HT1080 (cell line): ENCODE results near the gene MAVS. TPM values are rescaled to one million over a fixed set of nuclear protein-coding genes. Genes with fewer than 3 reads are reported as not detected.
"Not testable (repeated sequence)": the region's sequence is repeated elsewhere in the genome, so short reads cannot be mapped to it uniquely, and the experiment has no call there.

ENCODE experiments used
- DNase-seq: peaks from one replicate; pipeline ENCODE4 v3.0.0-alpha.2; 2015; ENCODE audit warnings: low read depth
- total RNA-seq: library from RNA; depleted of rRNA; stranded (reverse); fragments of >200 nt; shearing (Covaris generic); gene quantifications from 2 replicates; pipeline ENCODE4 v1.2.3, GENCODE V29; 2014

The MAVS gene
- total RNA-seq, 1 experiment from 2014 or later: 20.1 TPM

GRCh38 chr20:3814928-3815495, 31.6 kb upstream of the MAVS start:
- DNase-seq: no peak

DNA sequence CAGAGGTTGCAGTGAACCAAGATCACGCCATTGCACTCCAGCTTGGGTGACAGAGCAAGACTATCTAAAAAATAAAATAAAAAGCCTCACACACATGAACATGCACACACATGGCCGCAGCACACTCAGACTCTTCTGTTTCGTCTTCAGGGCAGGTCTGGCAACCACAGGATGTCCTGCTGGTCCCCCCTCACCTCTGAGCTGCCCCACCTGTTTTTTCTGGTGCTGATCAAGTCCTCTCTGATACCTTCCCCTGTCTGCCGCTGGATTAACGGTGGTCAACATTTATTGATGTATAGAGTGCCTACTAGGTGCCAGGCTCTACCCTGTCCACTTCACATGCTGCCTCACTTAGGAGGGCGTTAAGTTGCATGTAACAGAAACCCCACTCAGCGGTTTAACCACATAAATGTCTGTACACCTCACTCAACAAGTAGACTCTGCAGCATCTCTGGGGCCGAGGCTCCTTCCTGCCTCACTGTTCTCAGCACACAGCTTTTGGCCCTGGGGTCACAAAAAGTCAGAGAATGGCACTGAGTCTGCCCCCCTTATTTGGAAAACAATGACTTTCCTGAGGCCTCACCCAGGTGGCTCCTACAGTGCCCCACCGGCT, 30.8 kb upstream of the MAVS start:
- no peak for DNase-seq

DNA sequence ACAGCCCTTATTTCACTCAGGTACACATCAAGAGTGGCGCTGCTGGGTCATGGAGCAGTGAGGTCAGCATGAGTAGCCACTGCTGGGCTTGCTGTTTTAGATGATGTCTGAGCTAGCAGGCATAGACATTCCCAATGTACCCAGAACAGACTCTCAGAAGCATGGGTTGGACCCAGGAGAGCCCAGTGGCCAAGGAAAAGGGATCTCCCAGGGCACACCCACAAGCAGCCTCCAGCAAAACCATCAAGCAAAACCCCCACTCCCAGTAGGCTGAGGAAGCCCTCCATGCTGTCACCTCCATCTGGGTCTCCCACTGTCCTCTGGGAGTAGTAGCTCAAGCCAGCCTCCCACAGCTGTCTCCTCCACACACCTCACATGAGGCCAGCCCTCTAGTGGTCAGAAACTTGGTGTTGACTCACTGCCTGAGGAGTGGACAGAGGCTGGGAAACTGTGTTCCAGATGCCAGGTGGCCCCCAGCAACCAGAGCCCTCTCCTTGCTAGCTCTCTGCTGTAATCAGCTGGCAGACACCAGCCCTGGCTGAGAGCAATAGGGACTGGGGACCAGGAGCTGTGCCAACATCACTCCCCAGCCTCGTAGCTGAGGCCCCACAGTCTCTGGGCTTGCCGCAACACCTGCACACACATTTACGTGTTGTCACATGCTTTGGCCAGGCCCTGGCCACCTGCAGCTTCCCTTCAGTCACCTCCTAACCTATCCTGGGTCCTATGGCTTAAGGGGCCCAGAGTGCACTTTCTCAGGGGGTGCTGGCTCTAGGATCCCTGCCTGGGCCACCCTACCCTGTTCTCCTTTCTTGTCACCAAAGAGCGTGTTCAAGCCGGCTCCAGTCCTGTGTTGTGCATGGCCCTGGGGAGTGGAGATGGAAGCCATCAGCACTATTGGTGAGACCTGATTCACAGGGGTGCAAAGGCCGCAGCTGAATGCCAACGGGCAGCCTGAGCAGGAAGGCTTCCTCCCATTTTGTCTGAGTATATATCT, 28.2 kb upstream of the MAVS start:
- peak; percentile 85 for DNase-seq

DNA sequence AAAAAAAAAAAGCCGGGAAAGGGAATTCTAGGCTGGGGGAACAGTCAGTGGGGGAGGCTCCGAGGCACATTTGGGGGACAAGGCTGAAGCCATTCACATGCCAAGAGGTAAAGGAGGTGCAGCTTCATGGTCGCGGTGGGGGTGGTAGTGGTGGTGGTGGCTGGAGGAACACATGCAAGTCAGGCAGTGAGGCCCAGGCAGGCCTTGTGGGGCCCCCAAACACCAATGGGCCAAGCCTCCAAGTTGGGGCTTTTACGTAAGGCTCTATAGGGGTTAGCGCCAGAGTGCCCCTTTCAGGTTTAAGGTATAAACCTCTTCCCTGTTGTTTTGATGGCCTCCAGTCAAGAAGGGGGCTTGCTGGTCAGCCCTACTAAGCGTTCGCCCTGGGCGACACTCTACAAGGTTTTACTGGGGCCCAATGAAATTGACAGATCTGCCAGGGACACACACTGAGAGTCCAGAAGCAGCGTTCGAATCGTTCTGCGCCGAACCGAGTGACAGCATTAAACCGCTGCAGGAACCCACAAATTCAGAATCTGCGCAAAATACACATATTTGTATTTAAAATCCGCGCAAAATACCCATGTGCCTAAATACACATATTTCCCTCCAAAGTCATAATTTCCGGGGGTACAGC, 27.1 kb upstream of the MAVS start:
- no peak for DNase-seq

DNA sequence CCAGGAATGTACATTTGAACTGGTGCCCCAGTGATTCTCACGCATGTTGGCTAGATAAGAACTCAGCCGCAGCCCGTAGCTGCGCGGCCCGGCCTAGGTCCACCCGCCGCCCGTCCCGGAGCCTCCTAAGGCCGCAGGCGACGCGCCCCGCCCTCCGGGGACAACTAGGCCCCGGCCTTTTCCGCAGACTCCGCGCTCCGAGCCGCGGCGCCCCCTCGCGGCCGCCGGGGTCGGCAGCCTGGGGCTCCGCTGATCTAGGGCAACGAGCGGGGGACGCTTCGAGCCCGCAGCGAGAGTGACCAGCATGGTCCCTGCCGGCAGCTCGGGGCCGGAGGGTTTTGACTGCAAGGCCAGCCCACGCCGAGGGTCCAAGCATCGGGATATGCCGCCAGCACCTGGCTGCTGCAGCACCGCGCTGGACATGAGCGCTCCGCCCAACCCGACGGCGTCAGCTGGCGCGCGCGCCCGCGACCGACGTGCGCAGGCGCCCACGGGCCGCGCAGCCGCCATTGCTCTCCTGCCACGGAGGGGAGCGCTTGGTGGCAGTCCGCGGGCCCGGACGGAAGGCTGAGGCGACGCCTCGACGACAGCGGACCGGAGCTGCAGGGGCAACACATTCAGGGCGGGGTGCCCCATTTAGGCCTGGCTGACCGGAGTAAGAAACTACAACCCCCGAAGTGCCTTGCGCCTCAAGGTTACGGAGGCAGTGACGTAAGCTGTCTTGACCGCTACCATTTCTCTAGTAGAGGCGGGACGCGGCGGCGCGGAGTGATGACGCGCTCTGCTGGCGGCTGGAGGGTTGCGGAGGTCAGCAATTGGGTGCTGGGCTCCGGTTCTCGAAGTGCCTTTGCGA, 26.4 kb upstream of the MAVS start, which contains the start of gene AP5S1:
Gene AP5S1 (plus strand): TSS at position 500 of the 853 bp plus-strand sequence. CDS start 1,571 bp downstream, outside the sequence.
- DNase-seq: peak; percentile 96

DNA sequence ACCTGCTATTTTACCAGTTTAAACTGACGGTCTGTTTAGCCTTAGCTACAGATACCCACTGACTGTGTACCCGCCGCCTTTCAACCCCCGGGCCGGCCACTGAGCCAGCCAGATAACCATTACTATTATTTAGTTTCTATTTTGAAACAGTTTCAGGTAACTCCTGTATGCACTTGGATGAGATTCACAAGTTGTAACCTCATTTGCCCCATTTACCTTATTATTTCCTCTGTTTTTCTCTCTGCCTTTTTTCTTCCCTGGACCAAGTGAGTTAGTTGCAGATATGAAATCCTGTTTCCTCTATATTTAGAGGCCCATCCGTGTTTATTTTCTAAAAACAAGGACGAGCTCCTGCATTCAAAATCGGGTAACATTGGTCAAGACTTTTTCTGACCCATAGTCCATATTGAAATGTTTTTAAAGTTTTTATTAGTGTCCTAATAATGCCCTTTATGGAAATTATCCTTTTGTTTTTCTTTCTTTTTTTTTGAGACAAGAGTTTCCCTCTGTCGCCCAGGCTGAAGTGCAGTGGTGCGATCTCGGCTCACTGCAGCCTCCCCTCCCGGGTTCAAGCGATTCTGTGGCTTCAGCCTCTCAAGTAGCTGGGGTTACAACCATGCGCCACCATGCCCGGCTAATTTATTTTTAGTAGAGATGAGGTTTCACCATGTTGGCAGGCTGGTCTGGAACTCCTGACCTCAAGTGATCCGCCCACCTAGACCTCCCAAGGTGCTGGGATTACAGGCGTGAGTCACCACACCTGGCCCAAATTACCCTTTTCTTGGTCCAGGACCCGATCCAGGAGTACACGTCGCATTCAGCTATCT, 25.5 kb upstream of the MAVS start:
- no peak for DNase-seq

DNA sequence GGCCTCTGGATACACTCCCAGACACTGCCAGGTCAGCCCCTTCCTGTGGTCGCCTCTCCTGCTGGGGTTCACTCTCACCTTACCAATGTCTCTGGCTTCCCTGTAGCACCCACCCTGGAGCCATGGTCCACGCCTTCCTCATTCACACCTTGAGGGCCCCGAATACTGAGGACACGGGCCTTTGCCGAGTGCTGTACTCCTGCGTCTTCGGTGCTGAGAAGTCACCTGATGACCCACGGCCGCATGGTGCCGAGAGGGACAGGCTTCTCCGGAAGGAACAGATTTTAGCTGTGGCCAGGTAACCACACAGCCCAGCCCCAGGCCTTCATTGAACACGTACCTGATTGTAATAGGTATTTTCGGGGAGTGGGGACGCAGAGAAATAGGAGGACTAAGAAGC, 24.6 kb upstream of the MAVS start:
- DNase-seq: no peak

- DNase-seq: no peak
Measured at GRCh38 chr20:3823881-3824280, 22.8 kb upstream of the MAVS start.

- DNase-seq: no peak
Measured at GRCh38 chr20:3825526-3825925, 21.1 kb upstream of the MAVS start.

DNA sequence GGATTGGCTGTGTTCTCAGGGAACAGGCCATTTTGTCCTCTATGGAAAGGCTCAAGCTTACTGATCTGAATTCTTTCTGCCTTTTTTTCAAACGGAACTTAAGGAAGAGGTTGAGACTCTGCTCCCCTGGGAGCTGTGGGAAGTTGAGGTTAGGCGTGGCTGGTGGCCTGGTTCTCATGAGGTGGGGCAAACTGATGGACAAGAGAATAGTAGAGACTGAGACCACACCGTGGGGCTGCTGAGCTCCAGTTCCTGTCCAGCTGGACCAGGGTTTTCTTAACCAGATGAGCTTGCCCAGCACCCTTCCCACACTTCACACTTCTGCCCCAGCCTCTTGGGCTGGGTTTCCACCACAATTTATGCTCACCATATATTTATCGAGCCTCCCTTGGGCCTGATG, 20.2 kb upstream of the MAVS start:
- no peak for DNase-seq

- DNase-seq: no peak
Measured at GRCh38 chr20:3828798-3829197, 17.8 kb upstream of the MAVS start.

DNA sequence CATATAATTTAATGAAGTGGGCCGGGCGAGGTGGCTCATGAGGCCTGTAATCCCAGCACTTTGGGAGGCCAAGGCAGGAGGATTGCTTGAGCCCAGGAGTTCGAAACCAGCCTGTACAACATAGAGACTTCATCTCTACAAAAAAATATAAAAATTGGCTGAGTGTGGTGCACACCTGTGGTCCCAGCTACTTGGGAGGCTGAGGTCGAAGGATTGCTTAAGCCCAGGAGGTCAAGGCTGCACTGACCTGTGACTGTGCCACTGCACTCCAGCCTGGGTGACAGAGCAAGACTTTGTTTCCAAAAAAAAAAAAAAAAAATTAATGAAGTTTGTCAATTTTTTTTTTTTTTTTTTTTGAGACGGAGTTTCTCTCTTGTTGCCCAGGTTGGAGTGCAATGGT, 16.7 kb upstream of the MAVS start:
- DNase-seq: not testable (repeated sequence)

GRCh38 chr20:3836132-3836531, 10.5 kb upstream of the MAVS start:
- no peak for DNase-seq

DNA sequence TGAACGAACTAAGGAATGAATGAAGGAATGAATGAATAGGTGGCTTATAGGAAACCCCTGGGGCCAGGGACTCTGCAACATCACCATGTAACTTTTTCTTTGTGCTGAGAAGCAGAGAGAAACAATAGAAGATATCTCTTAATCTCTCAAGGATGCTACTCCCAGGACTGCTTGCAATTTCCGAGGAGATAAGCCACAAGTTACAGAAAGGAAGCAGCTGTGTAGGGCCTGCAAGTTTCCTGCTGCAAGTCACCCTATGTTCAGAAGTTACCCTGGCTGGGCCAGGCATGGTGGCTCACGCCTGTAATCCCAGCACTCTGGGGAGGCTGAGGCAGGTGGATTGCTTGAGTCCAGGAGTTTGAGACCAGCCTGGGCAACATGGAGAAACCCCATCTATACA, 7.3 kb upstream of the MAVS start:
- DNase-seq: no peak

DNA sequence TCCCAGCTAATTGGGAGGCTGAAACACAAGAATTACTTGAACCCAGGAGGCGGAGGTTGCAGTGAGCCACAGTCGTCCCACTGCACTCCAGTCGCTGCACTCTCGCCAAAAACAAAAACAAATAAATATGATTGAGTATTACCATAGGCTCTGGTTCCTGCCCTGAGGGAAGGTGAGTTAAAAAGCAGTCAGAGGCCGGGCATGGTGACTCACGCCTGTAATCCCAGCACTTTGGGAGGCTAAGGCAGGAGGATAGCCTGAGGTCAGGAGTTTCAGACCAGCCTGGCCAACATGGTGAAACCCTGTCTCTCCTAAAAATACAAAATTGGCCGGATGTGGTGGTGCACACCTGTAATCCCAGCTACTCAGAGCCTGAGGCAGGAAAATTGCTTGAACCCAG, 6.4 kb upstream of the MAVS start:
- peak; percentile 30 for DNase-seq

- no peak for DNase-seq
Measured at GRCh38 chr20:3842348-3842930, 4.2 kb upstream of the MAVS start.

- peak; percentile 70 for DNase-seq
Measured at GRCh38 chr20:3843490-3843889, 3.1 kb upstream of the MAVS start.

- not testable (repeated sequence) for DNase-seq
Measured at GRCh38 chr20:3843990-3844619, 2.5 kb upstream of the MAVS start.

- no peak for DNase-seq
Measured at GRCh38 chr20:3846378-3846739, 275 bp upstream of the MAVS start.
